SK-N-MC (cell line): ENCODE results near the gene ARHGAP26.
"Not testable (repeated sequence)": the region's sequence is repeated elsewhere in the genome, so short reads cannot be mapped to it uniquely, and the experiment has no call there.

Source experiments
- EZH2 ChIP-seq: fragments of 200-600 bp; sonication (generic); IDR thresholded peaks from one replicate; pipeline ENCODE4 v1.6.1; 2017; ENCODE audit warnings: antibody characterized with exemption
- POLR2AphosphoS5 ChIP-seq: IDR thresholded peaks from 2 replicates; pipeline ENCODE4 v1.6.1; 2012; ENCODE audit warnings: mild to moderate bottlenecking, low read depth, low read length, borderline replicate concordance

GRCh38 chr5:143000551-143000950 is 230.4 kb downstream of the ARHGAP26 start:
- not testable (repeated sequence) for TF ChIP-seq POLR2AphosphoS5, EZH2
